KMS-11 (cell line): ENCODE data around the gene TMEM183A.
A peak's percentile ranks its signal among the peaks of the same experiment; 100 is the strongest.

Source experiments
- H2AFZ ChIP-seq: fragments of 200-600 bp; sonication (generic); 2 replicates; pipeline ENCODE4 v1.6.1; 2016; ENCODE audit warnings: antibody characterized with exemption, mixed run types, low read depth
- H3K27ac ChIP-seq: fragments of 200-600 bp; sonication (generic); 2 replicates; pipeline ENCODE4 v1.6.1; 2016; ENCODE audit warnings: mild to moderate bottlenecking, mixed run types
- H3K27me3 ChIP-seq: fragments of 200-600 bp; sonication (generic); 2 replicates; pipeline ENCODE4 v1.6.1; 2017; ENCODE audit warnings: mild to moderate bottlenecking, low read depth, mixed run types, moderate library complexity; ENCODE audit not compliant: insufficient read depth
- H3K36me3 ChIP-seq: fragments of 200-600 bp; sonication (generic); 2 replicates; pipeline ENCODE4 v1.6.1; 2017; ENCODE audit warnings: mild to moderate bottlenecking, mixed run types; ENCODE audit not compliant: insufficient read depth
- H3K4me1 ChIP-seq: fragments of 200-600 bp; sonication (generic); 2 replicates; pipeline ENCODE4 v1.6.1; 2016; ENCODE audit warnings: mild to moderate bottlenecking, low read depth, mixed run types; ENCODE audit not compliant: poor library complexity, severe bottlenecking
- H3K4me2 ChIP-seq: fragments of 200-600 bp; sonication (generic); 2 replicates; pipeline ENCODE4 v1.7.0; 2016; ENCODE audit warnings: mild to moderate bottlenecking, mixed run types
- H3K4me3 ChIP-seq: fragments of 200-600 bp; sonication (generic); IDR thresholded peaks from 2 replicates; pipeline ENCODE4 v1.6.1; 2017; ENCODE audit warnings: low read depth, low read length, mixed read lengths; ENCODE audit not compliant: insufficient read depth
- H3K79me2 ChIP-seq: fragments of 200-600 bp; sonication (generic); 2 replicates; pipeline ENCODE4 v1.6.1; 2016; ENCODE audit warnings: low read depth, mixed run types; ENCODE audit not compliant: insufficient read depth
- H3K9ac ChIP-seq: fragments of 200-600 bp; sonication (generic); 2 replicates; pipeline ENCODE4 v1.6.1; 2016; ENCODE audit warnings: mild to moderate bottlenecking, mixed run types
- H4K20me1 ChIP-seq: fragments of 200-600 bp; sonication (generic); 2 replicates; pipeline ENCODE4 v1.6.1; 2016; ENCODE audit warnings: mild to moderate bottlenecking, mixed run types; ENCODE audit not compliant: insufficient read depth
- TF ChIP-seq, protein P1 (sequence below): fragments of 200-600 bp; sonication (generic); conservative IDR thresholded peaks from 2 replicates; pipeline ENCODE4 v1.6.1; 2017; ENCODE audit warnings: low read depth, mild to moderate bottlenecking, antibody characterized with exemption, low read length, moderate library complexity, mixed read lengths

TMEM183A gene

GRCh38 chr1:202991112-202991511 is 16.1 kb upstream of the TMEM183A start:
- no peak overlapping the region for H2AFZ ChIP-seq
- H3K4me2 ChIP-seq: no peak overlapping the region
- TF ChIP-seq, protein P1, sequence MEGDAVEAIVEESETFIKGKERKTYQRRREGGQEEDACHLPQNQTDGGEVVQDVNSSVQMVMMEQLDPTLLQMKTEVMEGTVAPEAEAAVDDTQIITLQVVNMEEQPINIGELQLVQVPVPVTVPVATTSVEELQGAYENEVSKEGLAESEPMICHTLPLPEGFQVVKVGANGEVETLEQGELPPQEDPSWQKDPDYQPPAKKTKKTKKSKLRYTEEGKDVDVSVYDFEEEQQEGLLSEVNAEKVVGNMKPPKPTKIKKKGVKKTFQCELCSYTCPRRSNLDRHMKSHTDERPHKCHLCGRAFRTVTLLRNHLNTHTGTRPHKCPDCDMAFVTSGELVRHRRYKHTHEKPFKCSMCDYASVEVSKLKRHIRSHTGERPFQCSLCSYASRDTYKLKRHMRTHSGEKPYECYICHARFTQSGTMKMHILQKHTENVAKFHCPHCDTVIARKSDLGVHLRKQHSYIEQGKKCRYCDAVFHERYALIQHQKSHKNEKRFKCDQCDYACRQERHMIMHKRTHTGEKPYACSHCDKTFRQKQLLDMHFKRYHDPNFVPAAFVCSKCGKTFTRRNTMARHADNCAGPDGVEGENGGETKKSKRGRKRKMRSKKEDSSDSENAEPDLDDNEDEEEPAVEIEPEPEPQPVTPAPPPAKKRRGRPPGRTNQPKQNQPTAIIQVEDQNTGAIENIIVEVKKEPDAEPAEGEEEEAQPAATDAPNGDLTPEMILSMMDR: no peak
- no peaks in the 10 kb centered on the region for H3K4me1 ChIP-seq
- H3K4me3 ChIP-seq: no peak overlapping the region
- H3K79me2 ChIP-seq: no peaks in the 10 kb centered on the region
- no peaks in the 10 kb centered on the region for H4K20me1 ChIP-seq
- H3K36me3 ChIP-seq: no peaks in the 10 kb centered on the region
- no peaks in the 10 kb centered on the region for H3K27me3 ChIP-seq
- no peak overlapping the region for H3K9ac ChIP-seq
- no peak overlapping the region for H3K27ac ChIP-seq

DNA sequence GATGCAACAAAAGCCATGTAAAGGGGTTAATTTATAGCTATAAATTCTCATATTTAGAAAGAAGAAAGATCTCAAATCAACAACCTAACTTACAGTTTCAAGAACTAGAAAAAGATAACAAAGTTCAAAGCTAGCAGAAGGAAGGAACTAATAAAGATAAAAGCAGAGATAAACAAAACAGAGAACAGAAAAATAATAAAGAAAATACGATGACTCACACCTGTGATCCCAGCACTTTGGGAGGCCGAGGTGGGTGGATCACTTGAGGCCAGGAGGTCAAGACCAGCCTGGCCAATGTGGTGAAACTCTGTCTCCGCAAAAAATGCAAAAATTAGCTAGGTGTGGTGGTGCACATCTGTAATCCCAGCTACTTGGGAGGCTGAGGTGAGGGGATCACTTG is 12.4 kb upstream of the TMEM183A start:
- H3K4me2 ChIP-seq: no peak overlapping the region
- peaks cover 4% of the 10 kb centered on the region for H3K4me1 ChIP-seq
- H3K9ac ChIP-seq: no peak overlapping the region
- no peaks in the 10 kb centered on the region for H3K27me3 ChIP-seq
- H3K4me3 ChIP-seq: no peak overlapping the region
- H3K27ac ChIP-seq: no peak overlapping the region
- H3K36me3 ChIP-seq: no peaks in the 10 kb centered on the region
- TF ChIP-seq, protein P1: no peak
- no peak overlapping the region for H2AFZ ChIP-seq
- H4K20me1 ChIP-seq: no peaks in the 10 kb centered on the region
- H3K79me2 ChIP-seq: no peaks in the 10 kb centered on the region

DNA sequence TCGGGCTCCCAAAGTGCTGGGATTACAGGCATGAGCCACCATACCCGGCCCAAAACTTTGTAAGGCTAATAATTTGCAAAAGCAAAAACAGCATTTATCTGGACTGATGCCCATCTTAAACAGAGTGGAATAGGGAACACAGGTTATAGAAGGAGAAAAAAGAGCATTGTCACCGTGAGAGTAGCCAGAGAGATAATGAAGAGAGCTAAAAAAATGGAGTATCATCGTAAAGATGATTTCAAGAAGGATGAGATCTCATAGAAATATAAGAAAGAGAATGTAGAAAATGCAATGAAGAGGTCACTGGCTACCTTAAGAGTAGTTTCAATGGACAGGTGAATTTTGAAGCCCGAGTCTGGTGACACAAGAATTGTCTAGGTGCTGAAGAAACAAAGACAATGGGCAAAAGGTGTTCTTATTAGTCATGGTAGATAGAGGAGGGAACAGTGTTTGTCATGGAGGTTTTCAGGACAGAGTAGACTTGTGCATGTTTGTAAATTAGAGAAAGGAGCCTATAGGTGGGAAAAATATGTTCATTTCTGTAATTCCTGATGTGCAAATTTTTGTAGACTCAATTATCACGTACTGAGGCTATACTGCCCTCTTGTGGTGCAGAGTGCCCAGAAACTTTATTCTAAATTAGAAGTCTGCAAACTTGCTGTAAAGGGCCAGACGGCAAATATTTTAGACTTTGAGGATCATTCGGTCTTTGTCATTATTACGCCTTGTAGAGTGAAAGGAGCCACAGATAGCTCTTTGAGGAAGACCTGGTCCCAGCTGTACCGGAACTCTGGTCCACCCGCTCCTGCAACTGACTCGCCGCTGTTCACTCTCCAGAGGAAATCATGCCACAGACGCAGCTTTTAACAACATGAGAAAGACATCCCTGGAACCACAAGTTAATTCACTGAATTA is 8.1 kb upstream of the TMEM183A start:
- no peak overlapping the region for H3K4me3 ChIP-seq
- H3K27ac ChIP-seq: no peak overlapping the region
- no peaks in the 10 kb centered on the region for H3K79me2 ChIP-seq
- H4K20me1 ChIP-seq: no peaks in the 10 kb centered on the region
- TF ChIP-seq, protein P1: peak; percentile 94
- H3K9ac ChIP-seq: no peak overlapping the region
- no peak overlapping the region; the same call in 1 of the 2 replicates for H3K4me2 ChIP-seq
- H3K27me3 ChIP-seq: no peaks in the 10 kb centered on the region
- H2AFZ ChIP-seq: peak overlapping the region; percentile 25; the same call in 1 of the 2 replicates
- H3K4me1 ChIP-seq: peaks cover 4% of the 10 kb centered on the region
- no peaks in the 10 kb centered on the region for H3K36me3 ChIP-seq

GRCh38 chr1:203000217-203000944 is 6.8 kb upstream of the TMEM183A start:
- no peak overlapping the region for H3K27ac ChIP-seq
- H2AFZ ChIP-seq: peak overlapping the region; percentile 25; the same call in 1 of the 2 replicates
- H3K9ac ChIP-seq: no peak overlapping the region
- peaks cover 4% of the 10 kb centered on the region for H3K4me1 ChIP-seq
- no peaks in the 10 kb centered on the region for H3K27me3 ChIP-seq
- H4K20me1 ChIP-seq: no peaks in the 10 kb centered on the region
- TF ChIP-seq, protein P1: no peak
- H3K4me3 ChIP-seq: no peak overlapping the region
- no peaks in the 10 kb centered on the region for H3K79me2 ChIP-seq
- no peaks in the 10 kb centered on the region for H3K36me3 ChIP-seq
- no peak overlapping the region for H3K4me2 ChIP-seq
